Suprapubic skin (tissue), 4 donors: ENCODE data around the gene GRIK3.

Experiments used
- CTCF ChIP-seq, 2 donors: fragments of 200-600 bp in 1 of 2; fragments of 450-650 bp in 1 of 2; sonication (generic) in 1 of 2; IDR thresholded peaks; one replicate each; pipeline ENCODE4 v1.5.1; 2016 to 2019; ENCODE audit warnings: antibody characterized with exemption in 2 of 2, mild to moderate bottlenecking in 1 of 2, moderate library complexity in 1 of 2
- POLR2A ChIP-seq, 2 donors: fragments of 450-650 bp; IDR thresholded peaks; one replicate each; pipeline ENCODE4 v1.6.1; 2017; ENCODE audit warnings: antibody characterized with exemption in 2 of 2, mild to moderate bottlenecking in 2 of 2, moderate library complexity in 2 of 2
- POLR2AphosphoS5 ChIP-seq, 3 donors: sonication (generic); formaldehyde crosslinking; IDR thresholded peaks; one replicate each; pipeline ENCODE4 v1.6.1; 2017; ENCODE audit warnings: antibody characterized with exemption in 3 of 3

GRCh38 chr1:36764798-36765197, 269.5 kb downstream of the GRIK3 start:
- TF ChIP-seq CTCF (IDR thresholded peaks at IDR 0.05) (no peak), POLR2A (IDR thresholded peaks at IDR 0.05) (no peak), POLR2AphosphoS5 (IDR thresholded peaks at IDR 0.05) (no peak)
